Adrenal gland (tissue), 5 donors: ENCODE measurements around the gene TRAPPC2B.

Experiments
- CTCF ChIP-seq, 6 experiments: fragments of 450-650 bp in 4 of 6; fragments of 200-600 bp in 2 of 6; sonication (generic) in 1 of 6; IDR thresholded peaks; 1 replicate in 5 of 6; 2 replicates in 1 of 6; pipeline versions ENCODE4 v1.5.1 to v1.8.0; 2016 to 2021; ENCODE audit warnings: antibody characterized with exemption in 6 of 6, mild to moderate bottlenecking in 2 of 6, moderate library complexity in 1 of 6
- POLR2A ChIP-seq, 2 donors: fragments of 450-650 bp; IDR thresholded peaks; one replicate each; pipeline ENCODE4 v1.6.1; 2017; ENCODE audit warnings: antibody characterized with exemption in 2 of 2, mild to moderate bottlenecking in 2 of 2, moderate library complexity in 1 of 2
- donor health status: DM: no; HTN: no; CAD: no.

GRCh38 chr19:57410877-57411671, 47.7 kb downstream of the TRAPPC2B start, which contains the start of gene ZNF17:
- no peak for TF ChIP-seq POLR2A (IDR thresholded peaks at IDR 0.05)
- TF ChIP-seq CTCF (IDR thresholded peaks at IDR 0.05) = no peak
